ENCODE data around the gene AKT3. TPM values are rescaled to one million over a fixed set of nuclear protein-coding genes. Genes with fewer than 3 reads are reported as not detected.
A peak's percentile ranks its signal among the peaks of the same experiment; 100 is the strongest.

Gene AKT3
- total and polyA plus RNA-seq, 11 donors = 3.2 to 27.9 (median 16.6) TPM

DNA sequence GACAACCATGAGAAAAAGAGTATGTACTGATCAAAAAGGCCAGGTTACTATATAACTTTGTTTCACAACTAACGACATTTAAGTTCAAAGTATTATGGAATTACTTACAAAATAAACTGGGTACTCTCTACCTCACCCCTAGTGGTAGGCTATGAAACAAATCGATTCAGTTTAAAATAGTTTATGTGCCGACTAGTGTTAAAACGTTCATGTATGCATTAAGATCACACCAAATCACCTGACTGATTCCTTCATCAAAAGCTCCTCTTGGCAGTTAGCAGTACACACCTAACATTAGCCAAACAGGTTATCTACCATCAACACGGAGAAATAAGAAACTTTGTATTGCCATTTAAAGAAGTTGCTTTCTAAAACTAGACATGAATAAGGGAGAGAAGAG is 137.1 kb downstream of the AKT3 start:
- Histone ChIP-seq H3K9me3 (no peaks in the 10 kb centered on the region), H3K4me1 (peaks cover 0 to 31% (median 6%) of the 10 kb centered on the region in 12 donors), H3K4me3 (peak overlapping the region in 3 of 12 donors; percentile 14 to 24 (median 18)), H3K36me3 (no peaks in the 10 kb centered on the region), H3K27ac (peak overlapping the region in 4 of 12 donors; percentile 5 to 45 (median 18)), H3K27me3 (no peaks in the 10 kb centered on the region)
- TF ChIP-seq, protein P1, sequence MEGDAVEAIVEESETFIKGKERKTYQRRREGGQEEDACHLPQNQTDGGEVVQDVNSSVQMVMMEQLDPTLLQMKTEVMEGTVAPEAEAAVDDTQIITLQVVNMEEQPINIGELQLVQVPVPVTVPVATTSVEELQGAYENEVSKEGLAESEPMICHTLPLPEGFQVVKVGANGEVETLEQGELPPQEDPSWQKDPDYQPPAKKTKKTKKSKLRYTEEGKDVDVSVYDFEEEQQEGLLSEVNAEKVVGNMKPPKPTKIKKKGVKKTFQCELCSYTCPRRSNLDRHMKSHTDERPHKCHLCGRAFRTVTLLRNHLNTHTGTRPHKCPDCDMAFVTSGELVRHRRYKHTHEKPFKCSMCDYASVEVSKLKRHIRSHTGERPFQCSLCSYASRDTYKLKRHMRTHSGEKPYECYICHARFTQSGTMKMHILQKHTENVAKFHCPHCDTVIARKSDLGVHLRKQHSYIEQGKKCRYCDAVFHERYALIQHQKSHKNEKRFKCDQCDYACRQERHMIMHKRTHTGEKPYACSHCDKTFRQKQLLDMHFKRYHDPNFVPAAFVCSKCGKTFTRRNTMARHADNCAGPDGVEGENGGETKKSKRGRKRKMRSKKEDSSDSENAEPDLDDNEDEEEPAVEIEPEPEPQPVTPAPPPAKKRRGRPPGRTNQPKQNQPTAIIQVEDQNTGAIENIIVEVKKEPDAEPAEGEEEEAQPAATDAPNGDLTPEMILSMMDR (IDR thresholded peaks at IDR 0.05) = peak in 7 of 12 donors; percentile 8 to 34 (median 20)
- TF ChIP-seq POLR2A (IDR thresholded peaks at IDR 0.05) = no peak
- ATAC-seq (no peak), DNase-seq (no peak)
- intact Hi-C loops (cut with DNase I) = no loop called here
- WGBS, 4 donors = 47 to 69% (median 59%) methylated on average over 5 of the region's 5 CpGs

DNA sequence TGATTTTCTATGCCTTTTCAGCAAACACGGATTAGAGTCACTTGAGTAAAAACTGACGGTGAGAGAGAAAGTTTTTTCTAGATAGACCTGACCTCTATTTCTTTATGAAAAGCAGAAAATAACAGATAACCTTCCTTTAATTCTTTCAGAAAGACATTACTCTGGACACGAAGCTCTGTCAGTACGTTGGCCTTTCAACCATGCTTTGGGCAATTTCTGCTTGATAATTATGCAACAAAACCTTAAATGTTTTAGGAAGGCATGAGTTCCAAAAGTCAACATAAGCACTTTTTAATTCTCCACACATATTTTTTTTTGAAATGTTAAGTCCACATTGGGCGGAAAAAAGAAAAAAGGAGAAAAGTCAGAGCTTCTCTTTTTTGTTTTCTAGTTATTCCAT is 137.8 kb downstream of the AKT3 start:
- DNase-seq (no peak), ATAC-seq (no peak)
- Histone ChIP-seq H3K27me3 (no peaks in the 10 kb centered on the region), H3K36me3 (no peaks in the 10 kb centered on the region), H3K9me3 (no peaks in the 10 kb centered on the region), H3K27ac (no peak overlapping the region), H3K4me3 (no peak overlapping the region), H3K4me1 (peaks cover 0 to 31% (median 6%) of the 10 kb centered on the region in 12 donors)
- intact Hi-C loops (cut with DNase I) = no loop called here
- WGBS, 4 donors = 82 to 92% (median 86%) methylated on average over 5 of the region's 5 CpGs
- TF ChIP-seq, protein P1 (IDR thresholded peaks at IDR 0.05) = no peak
- no peak for TF ChIP-seq POLR2A (IDR thresholded peaks at IDR 0.05)

DNA sequence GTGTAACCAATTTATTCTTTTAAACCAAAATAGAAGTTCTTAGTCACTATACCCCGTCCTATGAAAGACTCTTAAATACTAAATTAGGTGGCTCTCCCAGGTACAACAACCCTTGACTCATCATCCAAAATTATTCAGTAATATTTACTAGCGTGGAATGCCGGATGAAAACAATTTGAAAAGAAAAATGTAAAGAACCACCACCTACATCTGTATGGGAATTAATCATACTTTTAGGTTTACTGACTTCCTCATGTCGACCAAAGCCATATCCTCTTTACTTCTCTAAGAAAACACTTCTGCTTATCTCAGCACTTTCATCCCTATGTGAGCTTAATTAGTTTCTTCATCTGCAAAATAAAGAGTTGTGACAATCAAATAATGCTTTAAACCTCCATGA is 139.6 kb downstream of the AKT3 start:
- Histone ChIP-seq H3K9me3 (no peaks in the 10 kb centered on the region), H3K4me1 (peaks cover 0 to 30% (median 6%) of the 10 kb centered on the region in 12 donors), H3K27me3 (no peaks in the 10 kb centered on the region), H3K36me3 (no peaks in the 10 kb centered on the region), H3K4me3 (no peak overlapping the region), H3K27ac (no peak overlapping the region)
- DNase-seq (no peak), ATAC-seq (no peak)
- no peak for TF ChIP-seq POLR2A (IDR thresholded peaks at IDR 0.05)
- TF ChIP-seq, protein P1 (IDR thresholded peaks at IDR 0.05) = no peak
- intact Hi-C loops (cut with DNase I) = no loop called here
- 91 to 94% (median 93%) methylated on average over 4 of the region's 4 CpGs for WGBS, 4 donors

DNA sequence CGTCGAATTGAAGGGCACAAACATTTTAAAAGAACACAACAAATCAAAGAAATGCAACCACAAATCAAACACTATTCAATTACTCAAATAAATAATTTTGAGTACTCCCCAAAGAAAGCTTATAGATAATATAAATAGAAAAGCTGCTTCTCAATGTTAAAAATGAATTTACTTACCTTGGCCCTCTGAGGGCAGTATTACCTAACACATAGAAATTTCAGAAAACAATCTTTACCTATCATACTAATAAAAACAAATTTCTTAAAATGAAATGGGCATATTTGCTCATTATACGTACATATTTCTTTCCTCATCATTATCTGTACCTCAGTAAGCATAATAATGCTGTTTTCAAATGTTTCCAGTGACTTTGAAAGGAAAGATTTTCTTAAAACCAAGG is 141.8 kb downstream of the AKT3 start:
- intact Hi-C loops (cut with DNase I) = loop anchor here in 6 of 10 donors (2.0 to 10.0 kb wide), 3 partner anchors 564 to 567 kb away; no protein-coding TSS in a partner anchor
- Histone ChIP-seq H3K27me3 (no peaks in the 10 kb centered on the region), H3K36me3 (no peaks in the 10 kb centered on the region), H3K4me1 (peaks cover 0 to 22% (median 0%) of the 10 kb centered on the region in 12 donors), H3K27ac (no peak overlapping the region), H3K4me3 (no peak overlapping the region), H3K9me3 (no peaks in the 10 kb centered on the region)
- WGBS, 4 donors = 85 to 91% (median 86%) methylated on average over 3 of the region's 3 CpGs
- ATAC-seq (no peak), DNase-seq (no peak)
- TF ChIP-seq POLR2A (IDR thresholded peaks at IDR 0.05) = no peak
- TF ChIP-seq, protein P1 (IDR thresholded peaks at IDR 0.05) = peak in 7 of 12 donors; percentile 12 to 43 (median 38)

All from heart left ventricle (tissue), 16 donors.